Stimulated activated CD4-positive, alpha-beta T cell treated with anti-CD3 and anti-CD28 coated beads, TNF-alpha, amount 100 ng/mL, for 4 hours (primary cell): ENCODE results near the gene ESYT2.
"Not testable (repeated sequence)": the region's sequence is repeated elsewhere in the genome, so short reads cannot be mapped to it uniquely, and the experiment has no call there.

Experiments
- DNase-seq, 3 experiments: peaks; one replicate each; pipeline ENCODE4 v3.0.0-alpha.2; 2020; ENCODE audit warnings: low read depth in 3 of 3

Gene ESYT2

DNA sequence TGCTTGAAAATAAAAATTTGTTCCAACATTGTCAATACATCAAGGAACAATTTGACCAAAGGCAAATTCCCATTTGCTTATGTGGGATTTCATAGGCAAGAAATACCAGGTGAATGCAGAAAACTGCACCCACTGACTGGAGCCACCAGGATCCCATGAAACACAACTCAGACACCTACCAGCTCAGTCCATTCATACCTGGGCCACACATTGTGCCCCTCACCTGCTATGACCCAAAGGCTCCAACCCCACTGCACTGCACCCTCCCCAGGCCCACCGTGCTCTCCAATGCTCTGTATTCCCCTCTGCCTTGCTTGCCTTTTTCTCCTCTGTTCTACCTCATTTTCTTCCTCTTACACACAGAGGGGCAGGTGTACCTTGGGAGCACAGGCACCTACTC, 130.0 kb downstream of the ESYT2 start:
- DNase-seq: no peak

DNA sequence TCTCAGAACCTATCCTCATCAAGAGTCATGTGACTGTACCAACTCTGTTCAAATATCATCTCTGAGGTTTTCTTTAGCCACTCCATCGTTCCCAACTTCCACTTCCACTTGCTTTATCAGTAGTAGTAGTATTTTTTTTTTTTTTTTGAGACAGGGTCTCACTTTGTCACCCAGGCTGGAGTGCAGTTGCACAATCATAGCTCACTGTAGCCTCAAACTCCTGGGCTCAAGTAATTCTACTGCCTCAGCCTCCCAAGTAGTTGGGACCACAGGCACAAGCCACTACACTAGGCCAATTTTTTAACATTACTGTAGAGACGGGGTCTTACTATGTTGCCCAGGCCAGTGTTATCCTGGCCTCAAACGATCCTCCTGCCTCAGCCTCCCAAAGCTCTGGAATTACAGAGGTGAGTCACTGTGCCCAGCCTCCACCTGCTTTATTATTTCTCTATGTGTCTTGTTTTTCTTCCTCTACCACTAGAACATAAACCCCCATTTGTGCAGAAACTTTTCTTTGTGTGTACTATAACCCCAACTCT, 130.6 kb downstream of the ESYT2 start:
- DNase-seq: no peak

- not testable (repeated sequence) for DNase-seq
These were observed 131.7 kb downstream of the ESYT2 start for GRCh38 chr7:158697597-158697996.

- peak in 2 of 3 experiments; percentile 20 to 36 for DNase-seq
These were observed 133.4 kb downstream of the ESYT2 start for GRCh38 chr7:158695726-158696452.

DNA sequence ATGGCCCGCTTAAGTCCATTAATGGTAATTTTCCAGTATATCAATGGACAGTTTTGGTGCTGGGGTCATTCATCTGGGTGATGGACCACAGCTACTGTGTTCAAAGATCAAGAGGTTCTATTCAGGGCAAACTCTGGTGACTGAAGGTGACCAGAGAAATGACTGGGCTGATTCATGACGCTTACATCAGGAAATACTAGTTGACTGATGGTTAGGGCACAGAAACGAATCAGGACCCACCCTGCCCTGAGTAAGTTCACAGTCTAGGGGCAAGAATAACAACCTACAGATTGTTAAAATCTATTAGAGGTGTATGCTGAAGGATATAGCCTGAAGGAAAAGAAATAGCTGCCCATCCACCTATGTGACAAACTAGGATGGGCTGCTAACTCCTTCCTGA, 134.3 kb downstream of the ESYT2 start:
- no peak for DNase-seq

- no peak for DNase-seq
These were observed 134.7 kb downstream of the ESYT2 start for GRCh38 chr7:158694650-158695049.

DNA sequence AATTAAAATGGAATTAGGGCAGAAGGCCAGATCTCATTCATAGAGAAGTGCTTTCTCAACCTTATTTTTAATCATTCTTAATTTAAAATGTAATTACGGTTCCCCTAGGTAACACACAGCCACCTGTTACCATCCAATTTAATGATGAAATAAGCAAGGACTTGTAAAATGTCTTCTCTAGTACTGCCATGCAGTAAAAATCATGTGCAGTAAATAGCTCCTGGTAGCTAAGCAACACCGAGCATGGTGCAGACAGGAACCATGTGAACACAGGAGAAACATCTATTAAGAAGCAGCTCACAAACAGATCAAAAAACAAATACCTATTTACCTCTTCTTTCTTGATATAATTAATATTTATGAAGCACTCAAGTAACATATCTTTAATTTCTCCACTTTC, 139.8 kb downstream of the ESYT2 start:
- no peak for DNase-seq

GRCh38 chr7:158687406-158687805, 141.9 kb downstream of the ESYT2 start:
- DNase-seq: no peak

- no peak for DNase-seq
These were observed 143.6 kb downstream of the ESYT2 start for GRCh38 chr7:158685693-158686092.

DNA sequence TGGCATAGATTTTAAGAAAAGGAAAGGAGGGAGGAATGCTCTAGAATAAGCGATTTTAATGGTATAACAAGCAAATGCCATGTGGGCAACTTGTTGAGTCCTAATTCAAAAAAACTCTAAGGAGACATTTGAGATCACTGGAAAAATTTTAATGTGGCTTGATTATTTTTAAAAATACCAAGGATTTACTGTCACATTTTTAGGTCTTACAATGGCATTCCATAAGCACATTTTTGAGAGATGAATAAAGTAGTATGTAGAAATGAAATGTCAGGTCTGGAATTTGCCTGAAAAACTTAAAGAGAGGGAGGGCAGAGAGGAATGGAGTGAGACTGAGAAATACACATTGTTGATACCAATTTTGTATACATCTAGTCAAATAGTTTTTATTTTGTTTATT, 145.0 kb downstream of the ESYT2 start:
- DNase-seq: no peak

GRCh38 chr7:158683541-158683940, 145.8 kb downstream of the ESYT2 start:
- DNase-seq: no peak

DNA sequence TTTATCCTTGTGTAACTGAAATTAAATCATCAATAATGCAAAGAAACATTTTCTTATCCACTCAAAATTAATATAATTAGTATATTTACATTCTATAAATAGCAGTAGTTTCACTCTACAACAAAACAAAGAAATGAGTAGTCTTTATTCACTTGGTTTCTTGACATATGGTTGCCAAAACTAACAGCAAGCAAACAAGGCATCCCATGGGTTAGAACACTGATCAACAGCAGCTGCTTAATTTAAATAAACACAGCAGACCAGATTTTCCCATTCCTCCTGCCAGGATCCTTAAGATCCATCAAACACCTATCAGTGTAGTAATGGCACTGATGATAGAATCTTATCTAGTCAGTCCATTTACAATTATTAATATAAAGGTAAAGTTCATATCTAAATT, 146.9 kb downstream of the ESYT2 start:
- DNase-seq: no peak
